CD4-positive, alpha-beta T cell treated with Interleukin-4 for 4 hours (primary cell): Measurements from ENCODE around the gene DOCK1.

Experiments
- DNase-seq: peaks from one replicate; pipeline ENCODE4 v3.0.0-alpha.2; 2020

Gene DOCK1

GRCh38 chr10:127331696-127332095, 426.5 kb downstream of the DOCK1 start:
- DNase-seq = no peak

- no peak for DNase-seq
Measured at GRCh38 chr10:127332631-127333030, 427.4 kb downstream of the DOCK1 start.

GRCh38 chr10:127337801-127338200, 432.6 kb downstream of the DOCK1 start:
- no peak for DNase-seq

GRCh38 chr10:127338399-127339110, 433.3 kb downstream of the DOCK1 start:
- DNase-seq = no peak

- no peak for DNase-seq
Measured at GRCh38 chr10:127343821-127344220, 438.6 kb downstream of the DOCK1 start.

GRCh38 chr10:127344346-127344745, 439.1 kb downstream of the DOCK1 start:
- DNase-seq = no peak

GRCh38 chr10:127345231-127345965, 440.2 kb downstream of the DOCK1 start:
- DNase-seq = no peak

- no peak for DNase-seq
Measured at GRCh38 chr10:127346604-127347003, 441.4 kb downstream of the DOCK1 start.

- no peak for DNase-seq
Measured at GRCh38 chr10:127347202-127347959, 442.2 kb downstream of the DOCK1 start.

- no peak for DNase-seq
Measured at GRCh38 chr10:127349737-127350136, 444.5 kb downstream of the DOCK1 start.

GRCh38 chr10:127351542-127351941, 446.3 kb downstream of the DOCK1 start:
- no peak for DNase-seq

GRCh38 chr10:127353544-127353943, 448.3 kb downstream of the DOCK1 start:
- no peak for DNase-seq

GRCh38 chr10:127354255-127354654, 449.0 kb downstream of the DOCK1 start:
- no peak for DNase-seq

GRCh38 chr10:127354992-127355391, 449.8 kb downstream of the DOCK1 start:
- DNase-seq = no peak

- no peak for DNase-seq
Measured at GRCh38 chr10:127356360-127356759, 451.1 kb downstream of the DOCK1 start.

- no peak for DNase-seq
Measured at GRCh38 chr10:127357265-127357664, 452.0 kb downstream of the DOCK1 start.

GRCh38 chr10:127358337-127358736, 453.1 kb downstream of the DOCK1 start:
- no peak for DNase-seq

GRCh38 chr10:127364034-127364433, 458.8 kb downstream of the DOCK1 start:
- DNase-seq = no peak

GRCh38 chr10:127368101-127368500, 462.9 kb downstream of the DOCK1 start:
- DNase-seq = no peak

GRCh38 chr10:127368929-127369328, 463.7 kb downstream of the DOCK1 start:
- DNase-seq = no peak

GRCh38 chr10:127370601-127371000, 465.4 kb downstream of the DOCK1 start:
- DNase-seq = no peak

- DNase-seq = no peak
Measured at GRCh38 chr10:127372361-127372760, 467.1 kb downstream of the DOCK1 start.

- no peak for DNase-seq
Measured at GRCh38 chr10:127374074-127374680, 468.9 kb downstream of the DOCK1 start.
